T1000 (cell line): ENCODE results near the gene TPH1.
A peak's percentile ranks its signal among the peaks of the same experiment; 100 is the strongest.
"Not testable (repeated sequence)": the region's sequence is repeated elsewhere in the genome, so short reads cannot be mapped to it uniquely, and the experiment has no call there.

ENCODE experiments used
- DNase-seq: peaks from one replicate; lab custom pipeline; 2025; ENCODE audit warnings: mixed read lengths; lab: John Stamatoyannopoulos, UW

TPH1 gene

DNA sequence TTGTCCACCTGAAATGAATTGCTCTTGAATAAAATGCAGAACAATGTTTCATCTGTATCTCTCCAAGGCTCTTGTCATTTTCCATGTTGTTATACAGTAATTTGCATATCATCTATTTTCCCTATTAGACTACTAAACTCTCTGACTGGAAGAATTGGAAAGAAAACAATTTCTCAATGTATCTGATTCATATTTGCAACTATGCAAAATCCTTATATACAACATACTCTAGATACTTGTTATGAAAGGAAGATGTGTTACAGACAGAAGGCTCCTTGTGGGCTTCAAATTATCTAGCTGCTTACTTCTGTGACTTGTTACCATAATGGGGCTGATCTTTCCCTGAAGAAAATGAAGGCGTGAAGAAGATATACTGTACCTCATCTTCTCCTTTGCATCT, 23.6 kb downstream of the TPH1 start:
- DNase-seq: no peak

DNA sequence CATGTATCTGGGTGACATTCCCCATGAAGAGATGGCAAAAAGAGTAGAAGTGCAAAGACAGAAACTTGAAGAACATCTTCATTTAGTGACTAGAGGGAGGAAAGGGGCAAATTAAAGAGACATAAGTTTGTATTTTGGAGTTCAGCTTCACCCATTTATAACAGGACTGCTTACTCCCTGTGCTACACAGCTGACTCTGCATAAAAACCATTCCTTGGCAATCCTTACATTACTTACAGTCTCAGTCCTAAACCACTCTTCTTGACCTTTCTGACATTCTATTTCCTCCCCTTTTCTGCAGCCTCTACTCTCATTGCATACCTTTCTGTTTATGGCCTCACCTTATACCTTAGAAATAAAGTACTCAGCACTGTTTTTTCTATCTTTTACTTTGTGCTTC, 26.4 kb downstream of the TPH1 start:
- DNase-seq: no peak

DNA sequence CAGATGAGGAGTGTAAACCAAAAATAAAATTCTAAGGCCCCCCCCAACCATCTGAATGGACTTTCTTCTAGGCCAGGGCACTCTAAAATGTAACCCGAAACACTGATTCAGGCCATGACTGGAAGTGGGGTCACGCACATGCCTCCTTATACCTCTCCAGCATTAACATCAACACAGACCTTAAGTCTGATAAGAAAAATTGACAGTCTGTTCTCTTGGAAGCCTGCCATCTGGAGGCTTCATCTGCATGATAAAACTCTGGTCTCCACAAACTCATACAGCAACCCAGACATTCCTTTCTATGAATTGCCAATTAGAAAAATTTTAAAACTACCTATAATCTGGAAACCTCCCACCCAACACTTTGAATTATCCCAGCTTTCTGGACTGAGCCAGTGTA, 29.3 kb downstream of the TPH1 start:
- DNase-seq: no peak

- DNase-seq: no peak
These were observed 31.2 kb downstream of the TPH1 start for GRCh38 chr11:18014876-18015275.

GRCh38 chr11:18013790-18014507, 32.1 kb downstream of the TPH1 start:
- no peak for DNase-seq

DNA sequence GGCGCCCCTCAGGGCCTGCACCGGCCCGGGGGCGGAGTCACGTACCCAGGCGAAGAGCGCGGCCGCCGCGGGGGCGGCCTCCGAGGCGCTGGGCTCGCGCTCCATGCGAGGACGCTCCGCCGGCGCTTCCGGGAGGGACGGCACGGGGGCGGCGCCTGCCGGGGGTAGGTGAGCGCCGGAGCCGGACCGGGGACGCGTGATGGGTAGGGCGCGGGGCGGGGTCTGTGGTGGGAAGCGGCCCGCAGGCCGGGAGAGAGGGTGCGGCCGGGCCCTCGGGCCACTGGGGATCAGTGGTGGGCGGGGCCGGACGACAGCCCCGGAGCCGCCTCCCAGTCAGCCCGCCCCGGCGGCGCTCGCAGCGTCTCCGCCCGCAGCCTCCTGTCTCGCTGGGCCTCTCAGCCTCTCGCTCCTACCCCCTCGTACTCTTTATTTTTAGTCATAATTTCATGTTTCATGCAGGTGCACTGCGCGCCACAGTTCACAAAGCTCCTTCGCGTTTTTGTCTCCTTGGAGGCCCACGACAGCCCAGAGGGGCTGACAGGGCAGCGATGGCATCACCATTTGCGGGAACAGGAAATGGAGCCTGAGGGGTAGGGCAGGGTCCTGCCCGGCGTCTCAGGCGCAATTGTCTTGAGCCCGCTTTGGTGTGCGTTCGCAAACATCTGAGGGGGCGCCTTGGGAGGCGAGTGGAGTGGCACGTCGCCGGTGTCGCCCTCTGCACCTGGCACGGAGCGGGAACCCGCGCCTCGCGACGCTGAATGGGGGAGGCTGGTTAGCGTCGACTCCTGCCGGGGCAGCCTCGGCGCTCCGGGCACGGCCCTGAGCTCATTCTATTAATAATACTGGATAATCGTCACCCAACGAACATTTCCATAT, 32.9 kb downstream of the TPH1 start, which contains the start of gene SERGEF:
Gene SERGEF, minus strand, starts transcription at position 142 of the 876 bp plus-strand sequence. Its CDS starts 37 bp downstream, at position 105.
- DNase-seq: peak; percentile 76

DNA sequence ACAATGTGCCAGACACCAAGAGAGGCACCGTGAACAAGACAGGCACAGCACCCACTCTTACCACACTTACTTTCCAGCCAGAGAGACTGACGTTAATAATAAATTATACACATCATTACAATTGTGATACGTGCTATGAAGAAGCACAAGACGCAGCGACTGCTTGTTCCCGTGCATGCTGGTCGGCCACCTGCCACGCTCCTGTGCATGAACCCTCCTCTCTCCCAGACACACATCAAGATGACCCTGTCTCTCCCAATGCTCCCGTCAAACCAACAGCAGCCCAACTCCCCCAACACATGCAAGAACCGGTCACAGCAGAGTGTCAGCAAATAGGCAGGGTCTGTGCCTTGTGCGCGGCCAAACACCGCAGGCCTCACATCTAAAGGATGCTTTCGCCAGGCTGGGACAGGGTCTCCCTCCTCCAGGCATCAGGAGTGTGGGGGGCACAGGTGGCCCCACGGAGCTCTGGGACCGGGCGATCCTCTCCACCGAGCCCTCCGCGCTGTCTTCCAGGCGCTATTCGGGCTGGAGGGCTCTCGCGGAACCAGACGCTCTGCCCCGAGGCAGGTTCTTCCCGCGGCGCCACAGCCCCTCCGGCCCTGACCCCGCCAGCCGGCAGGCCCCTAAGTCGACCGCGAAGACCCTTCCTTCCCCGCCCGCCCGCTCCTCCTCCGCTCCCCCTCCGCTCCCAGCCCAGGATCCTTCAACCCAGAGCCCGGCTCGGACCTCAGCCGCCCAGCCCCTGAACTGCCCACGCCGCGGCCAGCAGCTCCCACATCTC, 33.8 kb downstream of the TPH1 start:
- DNase-seq: no peak

DNA sequence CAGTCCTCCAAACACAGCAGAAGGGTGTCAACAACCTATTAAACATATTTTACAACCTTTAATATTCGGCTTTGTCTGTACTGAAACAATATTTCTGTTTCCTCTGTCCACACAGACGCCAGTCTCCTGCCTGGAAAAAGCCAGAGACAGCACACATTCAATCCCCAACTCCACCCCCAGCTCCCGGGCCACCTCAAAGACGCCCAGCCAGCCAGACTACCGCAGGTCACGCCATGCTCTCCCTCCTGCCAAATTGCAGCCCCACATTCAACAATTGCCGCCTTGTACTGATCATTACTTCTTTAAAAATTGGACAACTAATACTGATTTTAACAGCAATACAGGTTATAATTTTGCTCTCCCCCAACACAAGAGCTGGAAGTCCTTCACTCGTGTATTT, 34.4 kb downstream of the TPH1 start:
- no peak for DNase-seq

DNA sequence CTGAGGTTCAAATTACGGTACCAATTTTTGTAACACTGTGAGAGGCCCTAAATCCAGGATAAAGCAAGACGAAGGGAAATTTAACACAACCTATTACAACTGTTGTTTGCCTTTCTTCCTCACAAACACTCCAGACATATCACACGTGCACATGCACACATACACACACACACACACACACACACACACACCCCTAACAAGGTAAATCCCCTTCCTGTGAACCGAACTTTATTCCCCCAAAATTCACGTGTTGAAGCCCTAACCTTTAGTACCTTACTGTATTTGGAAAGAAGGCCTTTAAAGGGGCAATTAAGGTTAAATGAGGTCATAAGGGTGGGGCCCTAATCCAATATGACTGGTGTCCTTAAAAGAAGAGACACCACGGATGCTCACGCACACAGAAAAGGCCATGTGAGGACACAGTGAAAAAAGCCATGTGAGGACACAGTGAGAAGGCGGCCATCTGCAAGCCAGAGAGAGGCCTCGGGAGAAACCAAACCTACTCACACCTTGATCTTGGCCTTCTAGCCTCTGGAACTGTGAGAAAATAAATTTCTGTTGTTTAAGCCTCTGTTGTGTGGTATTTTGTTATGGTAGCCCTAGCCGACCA, 35.0 kb downstream of the TPH1 start:
- no peak for DNase-seq

DNA sequence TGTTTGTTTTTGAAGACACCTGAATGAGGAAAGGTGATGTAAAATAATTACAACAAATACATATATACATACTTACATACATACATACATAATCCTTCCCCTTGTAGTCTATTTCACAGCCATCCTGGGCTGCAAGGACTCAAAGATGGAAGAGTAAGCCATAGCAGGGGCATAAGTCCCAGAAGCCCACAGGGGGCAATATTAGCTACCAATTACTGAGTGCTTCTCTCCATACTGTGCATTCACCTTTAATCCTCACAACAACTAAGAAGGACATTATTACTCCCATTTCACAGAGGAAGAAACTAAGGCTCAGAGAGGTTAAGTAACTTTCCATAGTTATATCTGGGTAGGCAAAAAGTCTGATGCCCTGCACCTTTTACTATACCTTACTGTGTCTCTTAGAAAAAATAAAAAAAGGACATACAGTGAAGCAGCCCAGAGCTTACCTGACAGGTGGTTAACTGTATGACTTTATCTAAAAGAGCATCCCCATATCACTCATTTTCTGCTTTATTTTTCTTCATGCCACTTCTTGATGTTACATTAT, 35.9 kb downstream of the TPH1 start:
- no peak for DNase-seq

DNA sequence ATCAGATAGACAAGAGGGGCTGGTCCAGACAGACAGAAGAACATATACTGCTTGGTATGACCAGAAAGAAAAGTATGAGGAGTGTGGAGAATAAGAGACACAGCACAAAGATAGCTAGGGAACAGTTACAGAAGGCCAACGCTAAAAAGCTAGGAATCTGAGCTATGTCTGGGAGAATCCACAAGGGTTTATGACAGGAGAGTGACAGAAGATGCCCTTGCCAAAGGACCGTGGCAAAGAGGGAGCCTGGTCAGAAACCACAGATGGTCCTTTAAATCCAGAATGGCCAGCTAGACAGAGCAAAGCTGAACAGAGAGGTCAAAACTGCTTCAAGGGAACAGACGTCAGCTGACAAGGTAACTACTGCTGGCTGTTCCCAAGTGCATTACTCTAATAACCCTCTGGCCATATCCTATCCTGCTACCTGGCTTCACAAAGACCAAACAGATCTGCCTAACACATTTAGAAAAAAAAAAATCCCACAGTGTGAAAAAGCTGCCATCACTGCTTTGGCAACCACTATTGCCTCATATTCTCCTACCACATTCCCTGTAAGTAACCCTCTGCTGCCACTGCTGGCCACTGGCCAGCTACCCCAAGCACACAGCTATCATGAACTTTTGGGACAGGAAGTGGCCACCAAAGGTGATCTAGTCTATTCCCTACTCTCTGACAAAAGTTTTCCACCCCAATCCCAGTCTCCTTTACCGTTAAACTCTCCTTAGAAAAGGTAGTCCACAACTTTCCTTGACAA, 40.5 kb downstream of the TPH1 start:
- no peak for DNase-seq

DNA sequence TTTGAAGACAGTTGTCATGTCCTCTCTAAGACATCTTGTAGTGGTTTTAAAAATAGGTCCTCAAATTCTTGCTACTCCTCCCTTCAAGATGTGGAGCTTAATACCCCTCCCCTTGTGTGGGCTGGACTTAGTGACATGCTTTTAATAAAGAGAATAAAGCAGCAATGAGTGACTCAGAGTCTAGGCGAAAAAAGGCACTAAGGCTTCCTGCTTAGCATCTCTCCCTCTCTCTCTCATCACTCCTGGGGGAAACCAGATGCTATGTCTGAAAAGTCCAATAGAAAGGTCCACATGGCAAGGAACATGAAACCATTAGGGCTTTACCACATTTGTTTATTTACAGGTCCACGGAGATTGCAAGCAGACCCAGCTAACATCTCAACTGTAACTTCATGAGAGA, 44.9 kb downstream of the TPH1 start:
- no peak for DNase-seq

- no peak for DNase-seq
These were observed 45.3 kb downstream of the TPH1 start for GRCh38 chr11:18000760-18001159.

DNA sequence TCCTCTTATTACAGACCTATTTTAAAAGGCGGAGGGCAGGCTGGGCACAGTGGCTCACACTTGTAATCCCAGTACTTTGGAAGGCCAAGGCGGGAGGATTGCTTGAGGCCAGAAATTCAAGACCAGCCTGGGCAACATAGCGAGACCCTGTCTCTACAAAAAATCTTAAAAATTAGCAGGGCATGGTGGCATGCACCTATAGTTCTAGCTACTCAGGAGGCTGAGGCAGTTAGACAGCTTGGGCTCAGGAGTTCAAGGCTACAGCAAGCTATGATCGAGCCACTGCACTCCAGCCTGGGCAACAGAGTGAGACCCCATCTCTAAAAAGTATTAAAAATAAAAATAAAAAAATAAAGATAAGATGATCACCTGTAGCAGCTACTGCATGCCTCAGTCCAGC, 45.9 kb downstream of the TPH1 start:
- DNase-seq: not testable (repeated sequence)
